ENCODE results near the gene LOXL1.

- TF ChIP-seq CTCF (conservative IDR thresholded peaks at IDR 0.05; ENCODE audit: low read depth, low read length) = no peak
- TF ChIP-seq EZH2 (IDR thresholded peaks at IDR 0.05; ENCODE audit: low read length, unreplicated experiment) = no peak
- TF ChIP-seq EZH2phosphoT487 (IDR thresholded peaks at IDR 0.05; ENCODE audit: borderline replicate concordance, low read length) = no peak
Observed at GRCh38 chr15:73985101-73985873, 59.0 kb downstream of the LOXL1 start.

All from PC-3 (cell line).